ENCODE results near the gene WDR91.

Gene WDR91

GRCh38 chr7:135207406-135208101, 3.8 kb downstream of the WDR91 start:
- no peaks in the 10 kb centered on the region for H3K9me2 ChIP-seq (replicated peaks; ENCODE audit: low read depth, low read length)
- no peaks in the 10 kb centered on the region for H3K9me3 ChIP-seq (ENCODE audit: insufficient read depth, low read depth, low read length)
- H3F3A ChIP-seq (ENCODE audit: low read depth), result no peaks in the 10 kb centered on the region
- no peaks in the 10 kb centered on the region for H4K20me1 ChIP-seq (ENCODE audit: insufficient read depth, low read length, poor library complexity, severe bottlenecking)
- H3K4me2 ChIP-seq (ENCODE audit: low read depth, low read length, poor library complexity, severe bottlenecking), result peak overlapping the region; percentile 92
- peaks cover 33% of the 10 kb centered on the region for H3K4me1 ChIP-seq (ENCODE audit: insufficient read depth, low read length, poor library complexity, severe bottlenecking)
- TF ChIP-seq EZH2phosphoT487 (IDR thresholded peaks at IDR 0.05; ENCODE audit: borderline replicate concordance) (no peak), CTCF (conservative IDR thresholded peaks at IDR 0.05; ENCODE audit: low read length) (no peak)
- H3K79me2 ChIP-seq (ENCODE audit: insufficient read depth, low read length), result peaks cover 4% of the 10 kb centered on the region; the same call in 1 of the 2 replicates
- H3K36me3 ChIP-seq (ENCODE audit: insufficient read depth, low read length), result no peaks in the 10 kb centered on the region
- no peaks in the 10 kb centered on the region for H3K27me3 ChIP-seq (ENCODE audit: insufficient read depth, low read length, poor library complexity, severe bottlenecking)
- no peak overlapping the region for H2AFZ ChIP-seq (ENCODE audit: low read length)
- H3K9ac ChIP-seq (ENCODE audit: low read depth, low read length, poor library complexity, severe bottlenecking), result peak overlapping the region; percentile 51
- no peak overlapping the region for H3K4me3 ChIP-seq (ENCODE audit: low read length, poor library complexity, severe bottlenecking)

DNA sequence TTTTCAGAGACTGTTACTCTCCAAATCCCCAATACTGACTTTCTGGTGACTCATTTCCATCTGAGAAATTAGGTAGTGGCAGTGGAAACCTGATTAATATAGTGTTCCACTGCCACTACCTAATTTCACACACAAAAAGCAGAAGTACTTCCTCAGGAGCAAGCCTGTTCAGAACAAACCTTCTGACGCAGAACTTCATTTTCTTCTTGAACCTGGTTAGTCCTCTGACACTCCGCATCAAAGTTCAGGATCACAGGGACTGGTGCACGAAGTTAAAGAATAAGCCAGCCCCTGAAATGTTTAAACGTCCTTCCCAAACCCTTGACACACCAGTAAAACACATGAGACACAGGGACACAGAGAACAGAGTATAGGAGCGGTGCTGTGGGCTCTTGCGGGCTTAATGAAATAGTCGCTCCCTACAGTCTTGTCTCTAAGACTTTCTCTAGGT, 4.4 kb downstream of the WDR91 start:
- Histone ChIP-seq H3K4me2 (ENCODE audit: low read depth, low read length, poor library complexity, severe bottlenecking) (no peak overlapping the region), H3K9me2 (replicated peaks; ENCODE audit: low read depth, low read length) (no peaks in the 10 kb centered on the region), H3K4me3 (ENCODE audit: low read length, poor library complexity, severe bottlenecking) (no peak overlapping the region), H2AFZ (ENCODE audit: low read length) (no peak overlapping the region), H3K36me3 (ENCODE audit: insufficient read depth, low read length) (no peaks in the 10 kb centered on the region), H3K79me2 (ENCODE audit: insufficient read depth, low read length) (peaks cover 4% of the 10 kb centered on the region; the same call in 1 of the 2 replicates), H3K27me3 (ENCODE audit: insufficient read depth, low read length, poor library complexity, severe bottlenecking) (no peaks in the 10 kb centered on the region), H3K9me3 (ENCODE audit: insufficient read depth, low read depth, low read length) (no peaks in the 10 kb centered on the region), H3F3A (ENCODE audit: low read depth) (no peaks in the 10 kb centered on the region), H3K9ac (ENCODE audit: low read depth, low read length, poor library complexity, severe bottlenecking) (peak overlapping the region; percentile 51), H4K20me1 (ENCODE audit: insufficient read depth, low read length, poor library complexity, severe bottlenecking) (no peaks in the 10 kb centered on the region), H3K4me1 (ENCODE audit: insufficient read depth, low read length, poor library complexity, severe bottlenecking) (peaks cover 32% of the 10 kb centered on the region)
- TF ChIP-seq EZH2phosphoT487 (IDR thresholded peaks at IDR 0.05; ENCODE audit: borderline replicate concordance), result no peak
- TF ChIP-seq CTCF (conservative IDR thresholded peaks at IDR 0.05; ENCODE audit: low read length), result no peak

DNA sequence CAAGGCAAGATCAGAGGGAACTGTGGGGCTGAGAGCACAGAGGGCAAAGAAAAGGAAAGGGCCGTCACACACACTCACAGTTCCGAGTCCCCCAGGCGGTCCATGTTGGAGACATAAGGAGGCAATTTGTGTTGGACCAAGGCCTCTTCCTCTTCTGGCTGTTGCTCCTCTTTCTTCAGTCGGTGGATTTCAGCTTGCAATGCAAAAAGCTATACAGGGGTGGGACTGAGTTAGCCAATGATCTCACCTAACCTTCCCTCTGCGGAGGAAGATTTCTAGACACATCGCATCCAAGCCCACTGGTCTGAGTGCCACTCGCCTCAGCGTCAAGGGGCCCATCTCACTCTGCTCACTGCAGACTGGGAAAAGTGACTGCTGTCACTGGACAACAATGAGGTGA, 5.5 kb downstream of the WDR91 start:
- H3K79me2 ChIP-seq (ENCODE audit: insufficient read depth, low read length), result peaks cover 4% of the 10 kb centered on the region; the same call in 1 of the 2 replicates
- H3K4me2 ChIP-seq (ENCODE audit: low read depth, low read length, poor library complexity, severe bottlenecking), result no peak overlapping the region
- no peak for TF ChIP-seq CTCF (conservative IDR thresholded peaks at IDR 0.05; ENCODE audit: low read length)
- no peak for TF ChIP-seq EZH2phosphoT487 (IDR thresholded peaks at IDR 0.05; ENCODE audit: borderline replicate concordance)

More for the DNA sequence above, 5.5 kb downstream of the WDR91 start:
- Histone ChIP-seq H3K27me3 (ENCODE audit: insufficient read depth, low read length, poor library complexity, severe bottlenecking) (no peaks in the 10 kb centered on the region), H3K4me3 (ENCODE audit: low read length, poor library complexity, severe bottlenecking) (no peak overlapping the region), H3K4me1 (ENCODE audit: insufficient read depth, low read length, poor library complexity, severe bottlenecking) (peaks cover 28% of the 10 kb centered on the region), H3K9ac (ENCODE audit: low read depth, low read length, poor library complexity, severe bottlenecking) (no peak overlapping the region), H3K36me3 (ENCODE audit: insufficient read depth, low read length) (no peaks in the 10 kb centered on the region), H2AFZ (ENCODE audit: low read length) (no peak overlapping the region), H3K9me3 (ENCODE audit: insufficient read depth, low read depth, low read length) (no peaks in the 10 kb centered on the region), H3K9me2 (replicated peaks; ENCODE audit: low read depth, low read length) (no peaks in the 10 kb centered on the region), H4K20me1 (ENCODE audit: insufficient read depth, low read length, poor library complexity, severe bottlenecking) (no peaks in the 10 kb centered on the region), H3F3A (ENCODE audit: low read depth) (no peaks in the 10 kb centered on the region)
